NOMO-1 treated with dmso at 0.1 percent for 144 hours (cell line): ENCODE results near the gene ACER3.
"Not testable (repeated sequence)": the region's sequence is repeated elsewhere in the genome, so short reads cannot be mapped to it uniquely, and the experiment has no call there.

Experiments
- DNase-seq: peaks from one replicate; lab custom pipeline; 2025; ENCODE audit not compliant: unreplicated experiment; lab: John Stamatoyannopoulos, UW

Gene ACER3

DNA sequence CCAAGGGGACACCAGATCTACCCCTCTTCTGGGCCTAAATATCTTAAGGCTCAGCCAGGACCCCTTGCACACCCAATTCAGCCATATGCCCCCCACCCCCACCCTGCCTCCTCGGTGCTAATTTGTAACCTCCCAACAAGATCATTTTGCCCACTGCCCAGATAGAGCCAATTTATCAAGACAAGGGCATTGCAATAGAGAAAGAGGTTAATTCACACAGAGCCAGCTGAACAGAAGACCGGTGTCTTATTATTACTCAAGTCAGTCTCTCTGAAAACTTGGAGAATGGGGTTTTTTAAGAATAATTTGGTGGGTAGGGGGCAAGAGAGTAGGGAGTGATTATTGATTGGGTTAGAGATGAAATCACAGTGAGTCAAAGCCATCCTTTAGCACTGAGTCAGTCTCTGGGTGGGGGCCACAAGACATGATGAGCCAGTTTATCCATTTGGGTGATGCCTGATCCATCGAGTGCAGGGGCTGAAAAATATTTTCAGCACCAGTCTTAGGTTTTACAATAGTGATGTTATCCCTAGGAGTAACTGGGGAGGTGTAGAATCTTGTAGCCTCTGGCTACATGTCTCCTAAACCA, 196.2 kb downstream of the ACER3 start:
- DNase-seq: no peak

DNA sequence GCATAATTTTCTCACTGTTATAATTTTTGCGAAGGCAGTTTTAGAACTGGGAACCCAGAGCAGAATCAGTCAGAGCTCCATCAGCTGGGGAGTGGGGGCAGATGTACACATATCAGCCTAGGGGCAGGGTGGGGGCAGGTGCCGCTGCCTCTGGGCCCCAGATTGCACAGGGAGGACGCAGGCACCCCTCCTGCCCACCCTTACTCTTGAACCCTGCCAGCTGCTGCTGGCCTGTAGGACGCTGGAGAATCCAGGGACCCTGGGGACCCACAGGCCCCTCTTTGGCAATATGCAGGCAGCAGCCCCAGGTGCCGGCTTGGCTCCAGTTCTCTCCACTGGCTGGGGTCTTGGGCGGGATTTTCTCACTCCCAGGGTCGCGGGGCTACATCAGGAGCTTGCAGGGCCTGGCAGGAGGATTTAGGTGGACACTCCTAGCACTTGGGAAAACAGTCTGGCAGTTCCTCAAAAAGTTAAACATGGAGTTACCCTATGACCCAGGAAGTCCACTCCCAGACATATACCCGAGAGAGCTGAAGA, 197.3 kb downstream of the ACER3 start:
- no peak for DNase-seq

DNA sequence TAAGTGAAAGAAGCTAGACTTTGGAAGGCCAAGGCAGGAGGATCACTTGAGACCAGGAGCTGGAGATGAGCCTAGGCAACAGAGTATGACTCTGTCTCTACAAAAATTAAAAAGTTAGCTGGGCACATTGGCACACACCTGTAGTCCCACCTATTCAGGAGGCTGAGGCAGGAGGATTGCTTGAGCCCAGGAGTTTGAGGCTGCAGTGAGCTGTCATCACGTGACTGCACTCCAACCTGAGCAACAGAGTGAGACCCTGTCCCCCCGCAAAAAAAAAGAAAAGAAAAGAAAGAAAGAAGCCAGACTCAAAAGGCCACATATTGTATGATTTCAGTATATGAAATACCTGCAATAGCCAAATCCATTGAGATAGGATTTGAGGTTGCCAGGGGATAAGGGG, 198.2 kb downstream of the ACER3 start:
- DNase-seq: no peak

DNA sequence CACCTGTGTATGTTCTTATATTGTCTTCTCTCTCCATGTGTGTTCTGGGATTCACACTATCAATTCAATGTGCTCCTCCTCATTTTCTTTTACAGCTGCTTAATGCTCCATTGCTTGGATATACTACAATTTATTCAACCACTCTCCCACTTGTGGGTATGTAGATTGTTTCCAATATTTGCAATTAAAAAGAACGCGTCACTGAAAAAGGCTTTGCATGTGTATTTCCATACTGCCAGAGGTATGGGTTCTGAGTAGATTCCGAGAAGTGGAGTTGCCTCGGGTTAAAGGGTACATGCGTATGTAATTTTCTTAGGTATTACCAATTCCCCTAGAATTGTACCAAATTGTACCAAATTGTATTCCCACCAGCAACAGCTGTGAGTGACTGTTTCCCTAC, 199.1 kb downstream of the ACER3 start:
- DNase-seq: no peak

DNA sequence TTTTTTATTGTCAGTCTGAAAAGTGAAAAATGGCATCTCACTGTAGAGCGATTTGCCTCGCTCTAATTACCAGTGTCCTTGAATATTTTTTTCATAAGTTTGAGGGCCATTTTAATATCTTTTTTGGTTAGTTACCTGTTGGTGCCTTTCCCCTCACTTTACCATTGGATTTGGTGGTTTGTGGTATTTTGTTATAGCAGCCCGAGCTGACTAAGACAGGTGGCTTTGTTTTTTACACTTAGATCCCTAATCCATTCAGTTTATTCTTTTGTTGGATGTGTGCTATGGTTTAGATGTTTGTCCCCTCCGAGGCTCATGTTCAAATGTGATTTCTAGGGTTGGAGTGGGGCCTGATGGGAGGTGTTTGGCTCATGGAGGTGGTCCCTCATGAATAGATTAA, 199.5 kb downstream of the ACER3 start:
- no peak for DNase-seq

DNA sequence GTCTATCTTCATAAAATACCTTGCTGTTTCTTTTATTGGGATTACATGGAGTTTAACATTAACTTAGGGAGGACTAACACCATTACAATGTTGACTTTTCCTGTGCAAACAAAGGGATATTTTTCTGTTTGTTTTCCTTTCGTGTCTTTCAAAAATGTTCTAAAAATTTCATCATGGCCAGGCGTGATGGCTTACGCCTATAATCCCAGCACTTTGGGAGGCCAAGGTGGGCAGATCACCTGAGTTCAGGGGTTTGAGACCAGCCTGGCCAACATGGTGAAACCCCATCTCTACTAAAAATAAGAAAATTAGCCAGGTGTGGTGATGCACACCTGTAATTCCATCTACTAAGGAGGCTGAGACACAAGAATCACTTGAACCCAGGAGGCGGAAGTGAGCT, 200.5 kb downstream of the ACER3 start:
- not testable (repeated sequence) for DNase-seq

DNA sequence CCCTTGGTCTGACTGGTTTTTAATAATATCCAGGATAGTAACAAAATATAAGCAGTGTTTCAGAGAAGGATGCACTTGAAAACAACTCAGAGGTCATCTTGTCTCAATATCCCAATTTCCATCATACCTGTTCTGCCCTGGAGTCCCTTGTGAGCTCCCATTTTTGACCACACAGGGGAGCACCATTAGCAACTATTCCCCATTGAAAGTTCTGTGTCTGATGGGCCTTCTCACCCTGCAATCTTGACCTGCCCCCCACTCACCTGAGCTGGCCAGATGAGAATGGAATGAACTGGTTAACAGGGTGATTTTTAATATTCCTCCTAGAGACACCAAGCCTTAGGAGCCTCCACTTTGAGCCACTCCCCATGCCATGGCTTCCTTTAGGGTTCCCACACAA, 202.2 kb downstream of the ACER3 start:
- no peak for DNase-seq

DNA sequence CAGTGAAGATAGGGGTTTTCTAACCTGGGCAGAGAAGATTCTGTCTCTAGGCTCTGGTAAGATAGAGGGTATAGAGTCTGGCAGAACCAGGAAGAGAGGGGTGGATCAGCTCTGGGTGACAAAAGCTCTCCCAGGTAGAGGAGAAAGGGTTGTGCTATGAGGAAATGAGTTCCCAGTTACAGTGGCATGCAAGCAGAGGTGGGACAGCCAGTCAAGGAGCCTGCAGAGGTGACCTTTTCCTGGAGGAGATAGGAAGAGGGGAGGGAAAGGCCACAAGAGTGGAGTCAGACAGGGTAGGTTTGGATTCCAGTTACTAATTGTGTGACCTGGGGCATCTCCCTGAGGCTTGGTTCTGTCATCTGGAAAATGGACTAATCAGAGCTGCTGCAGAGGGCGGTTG, 202.7 kb downstream of the ACER3 start:
- DNase-seq: no peak

DNA sequence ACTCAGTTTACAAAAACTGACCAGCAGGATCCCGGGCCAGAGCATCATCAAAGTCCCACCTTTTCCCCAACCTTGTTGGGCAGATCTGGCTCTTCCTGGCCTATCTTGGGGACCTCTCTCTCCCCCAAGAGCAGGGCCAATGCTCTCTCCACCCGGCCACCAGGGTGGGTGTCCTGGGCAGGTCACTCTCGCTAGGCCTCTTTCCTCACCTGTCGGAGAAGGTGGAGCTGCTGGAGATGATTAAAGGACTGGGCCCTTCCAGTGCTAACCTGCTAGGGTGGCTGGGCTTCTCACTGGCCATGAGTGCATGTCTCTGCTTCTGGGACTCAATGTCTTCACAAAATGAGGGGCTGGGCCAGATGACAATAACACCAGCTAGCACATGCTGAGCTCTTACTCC, 203.1 kb downstream of the ACER3 start:
- DNase-seq: no peak

DNA sequence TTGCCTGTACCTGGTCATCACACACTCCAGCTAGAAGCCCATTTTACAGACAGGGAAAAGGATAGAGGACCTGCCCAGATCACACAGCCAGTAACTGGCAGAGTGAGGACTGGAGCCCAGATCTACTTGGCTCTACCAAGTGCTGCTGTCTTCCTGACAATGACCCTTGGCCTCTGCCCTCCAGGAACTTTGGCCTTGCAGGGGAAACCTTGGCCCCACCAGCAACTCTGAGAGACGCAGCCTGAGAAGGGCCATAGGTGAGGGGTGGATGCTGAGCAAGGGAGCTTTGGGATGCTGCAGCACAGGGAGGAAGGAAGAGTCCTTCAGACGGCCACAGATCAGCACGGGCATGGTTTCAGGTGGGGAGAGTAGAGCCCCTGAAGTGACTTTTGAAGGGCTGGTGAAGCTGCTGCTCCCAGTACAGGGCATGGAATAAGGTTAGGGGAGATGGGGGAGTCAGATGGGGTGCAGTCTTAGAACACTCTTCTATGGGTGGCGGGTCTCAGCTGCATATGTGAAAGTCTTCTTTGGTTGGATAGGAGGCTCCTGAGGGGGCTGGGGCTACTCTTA, 204.0 kb downstream of the ACER3 start:
- DNase-seq: no peak

DNA sequence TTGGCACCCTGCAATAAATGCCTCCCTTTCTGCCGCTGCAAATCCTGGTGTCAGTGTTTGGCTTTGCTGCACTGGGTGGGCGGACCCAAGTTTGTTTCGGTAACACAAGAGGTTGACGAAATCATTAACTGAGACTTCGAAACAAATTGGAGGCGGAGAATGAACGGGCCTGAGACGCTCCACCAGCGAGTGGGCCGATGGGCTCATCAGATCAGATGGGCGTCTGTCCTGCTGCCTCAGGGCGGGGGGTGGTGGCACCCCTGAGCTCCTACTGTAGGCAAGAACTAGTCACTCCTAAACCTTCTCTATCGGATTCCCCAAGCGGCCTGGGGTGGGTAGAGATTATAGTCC, 205.1 kb downstream of the ACER3 start:
- no peak for DNase-seq

DNA sequence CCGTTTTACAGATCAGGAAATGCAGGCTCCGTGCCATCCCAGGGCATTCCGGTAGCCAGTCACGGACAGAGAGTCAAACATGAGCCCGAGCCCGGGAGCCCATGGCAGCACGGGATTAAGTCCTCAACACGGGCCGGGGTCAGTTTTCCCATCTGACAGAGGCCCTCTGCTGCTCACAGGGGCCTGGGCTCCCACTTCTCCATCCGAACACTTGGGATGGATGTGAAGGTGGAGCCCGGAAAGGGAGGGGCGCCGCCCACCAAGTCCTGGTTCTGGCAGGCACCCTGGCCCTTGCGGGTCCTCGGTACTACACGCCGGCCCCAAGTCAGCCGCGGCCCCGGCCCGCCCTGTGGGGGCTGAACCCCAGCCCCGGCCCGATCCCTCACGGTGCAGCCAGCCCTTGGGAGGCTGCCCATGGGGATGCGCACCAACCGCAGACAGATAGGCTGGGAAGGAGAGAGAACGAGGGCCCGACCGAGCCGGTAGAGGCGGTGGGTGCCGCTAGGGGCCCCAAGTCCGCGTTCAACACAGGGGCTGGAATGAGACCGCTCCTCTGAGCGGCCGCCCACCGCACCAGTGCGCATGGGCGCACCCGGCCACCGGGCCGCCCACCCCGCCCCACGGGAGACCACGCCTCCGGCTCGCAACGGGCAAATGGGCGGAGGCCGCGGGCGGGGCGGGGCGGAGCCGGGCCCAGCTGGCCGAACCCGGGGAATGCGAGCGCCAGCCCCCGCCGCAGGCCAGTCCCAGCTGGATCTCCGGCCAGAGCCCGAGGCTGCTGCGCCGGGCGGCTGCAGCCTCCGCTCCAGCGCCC, 205.7 kb downstream of the ACER3 start, which contains the start of gene CAPN5:
TSS of gene CAPN5 (plus strand) at position 743 of the 814 bp plus-strand sequence. CDS start 17,916 bp downstream, outside the sequence.
- DNase-seq: peak; percentile 63

DNA sequence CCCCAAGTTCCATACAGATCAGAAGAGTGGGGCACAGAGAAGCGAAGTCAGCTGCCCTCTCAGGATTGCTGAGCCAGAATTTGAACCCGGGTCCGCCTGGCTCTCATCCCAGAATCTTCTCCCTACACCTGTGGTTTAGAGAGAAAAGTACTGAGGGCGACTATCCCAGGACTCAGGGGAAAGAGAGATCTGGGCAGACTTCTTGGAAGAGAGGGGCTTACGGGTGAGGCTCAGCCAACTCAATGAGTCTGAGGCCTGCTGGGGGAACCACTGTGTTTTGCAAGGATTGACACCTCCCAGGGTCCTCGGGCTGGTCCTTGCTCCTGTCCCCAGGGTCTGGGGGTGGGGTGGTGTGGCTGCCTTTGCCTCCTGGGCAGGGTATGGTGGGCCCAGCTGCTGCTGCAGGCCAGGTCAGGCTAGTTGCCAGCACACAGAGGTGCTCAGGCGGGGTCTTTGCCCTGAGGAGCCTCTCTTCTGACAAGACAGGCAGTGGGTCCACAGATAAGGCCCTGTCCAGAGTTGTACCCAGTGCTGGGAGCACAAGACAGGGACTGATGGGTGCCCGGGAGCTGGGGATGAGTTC, 207.2 kb downstream of the ACER3 start:
- DNase-seq: no peak

DNA sequence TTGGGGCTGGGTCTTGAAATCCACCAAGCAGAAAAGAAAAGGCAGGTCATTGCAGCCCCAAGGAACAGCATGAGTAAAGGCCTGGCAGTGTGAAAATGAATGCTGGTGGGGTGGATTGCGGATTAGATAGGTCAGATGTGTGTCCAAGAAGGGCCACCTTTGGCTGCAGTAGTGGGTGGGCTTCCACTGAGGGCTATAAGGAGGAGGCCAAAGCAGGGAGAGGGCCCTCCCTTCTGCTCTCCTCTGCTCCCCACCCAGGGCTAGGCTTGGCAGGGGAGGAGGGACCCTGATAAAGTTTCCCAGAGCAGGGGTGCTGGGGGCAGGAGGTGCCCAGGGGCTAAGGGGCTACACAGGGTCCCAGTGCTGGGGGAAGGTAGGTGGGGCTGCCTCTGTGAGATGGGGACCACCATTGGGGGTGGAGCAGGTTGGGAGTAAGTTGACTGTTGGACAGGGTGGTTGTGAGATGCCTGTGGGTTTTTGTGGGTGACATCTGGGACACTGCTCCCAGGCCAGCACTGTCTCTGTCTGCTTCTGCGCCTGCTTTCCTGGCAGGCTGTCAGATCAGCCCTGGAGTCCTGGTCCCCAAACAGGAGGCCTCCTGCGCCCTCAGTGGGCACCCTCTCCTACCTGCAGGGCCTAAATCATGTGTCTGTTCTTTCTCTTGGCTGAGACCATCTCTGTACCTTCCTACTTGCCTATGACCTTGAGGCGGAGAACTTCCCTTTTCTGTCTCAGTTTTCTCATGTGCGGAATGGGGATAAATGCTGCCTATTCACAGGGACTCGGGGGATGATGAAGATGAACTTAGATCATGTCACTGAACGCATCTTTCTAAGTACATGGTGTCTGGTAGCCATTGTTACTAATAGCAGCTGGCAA, 208.0 kb downstream of the ACER3 start:
- no peak for DNase-seq

DNA sequence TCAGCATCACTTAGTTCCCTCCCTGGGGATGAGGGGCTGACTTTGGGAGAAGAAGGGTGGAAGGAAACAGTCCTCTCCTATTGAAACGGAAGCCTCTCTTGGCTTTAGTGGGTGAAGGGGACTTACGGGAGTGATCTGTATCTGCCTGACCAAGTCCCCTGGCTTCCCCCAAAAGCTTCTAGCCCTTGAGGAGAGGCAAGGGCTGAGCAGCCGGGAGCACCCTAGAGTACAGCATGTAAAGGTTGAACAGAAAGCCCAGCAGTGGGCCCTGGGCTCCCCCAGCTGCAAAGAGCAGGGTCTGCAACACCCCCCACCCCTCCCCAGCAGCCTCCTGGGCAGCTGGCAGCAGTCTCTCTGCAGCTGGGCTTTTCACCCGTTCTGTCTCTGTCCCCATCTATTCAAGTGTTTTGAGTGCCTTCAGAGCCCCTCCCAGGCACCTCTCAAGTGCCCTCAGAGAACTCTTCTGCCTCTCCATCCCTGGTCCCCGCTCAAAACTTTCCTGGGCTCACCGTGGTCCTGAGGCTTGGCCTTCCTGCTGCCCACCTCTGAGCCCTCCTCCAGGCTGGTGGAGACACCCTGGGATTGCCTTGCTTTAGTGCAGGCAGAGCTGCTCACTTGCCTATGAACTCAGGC, 208.7 kb downstream of the ACER3 start:
- no peak for DNase-seq

DNA sequence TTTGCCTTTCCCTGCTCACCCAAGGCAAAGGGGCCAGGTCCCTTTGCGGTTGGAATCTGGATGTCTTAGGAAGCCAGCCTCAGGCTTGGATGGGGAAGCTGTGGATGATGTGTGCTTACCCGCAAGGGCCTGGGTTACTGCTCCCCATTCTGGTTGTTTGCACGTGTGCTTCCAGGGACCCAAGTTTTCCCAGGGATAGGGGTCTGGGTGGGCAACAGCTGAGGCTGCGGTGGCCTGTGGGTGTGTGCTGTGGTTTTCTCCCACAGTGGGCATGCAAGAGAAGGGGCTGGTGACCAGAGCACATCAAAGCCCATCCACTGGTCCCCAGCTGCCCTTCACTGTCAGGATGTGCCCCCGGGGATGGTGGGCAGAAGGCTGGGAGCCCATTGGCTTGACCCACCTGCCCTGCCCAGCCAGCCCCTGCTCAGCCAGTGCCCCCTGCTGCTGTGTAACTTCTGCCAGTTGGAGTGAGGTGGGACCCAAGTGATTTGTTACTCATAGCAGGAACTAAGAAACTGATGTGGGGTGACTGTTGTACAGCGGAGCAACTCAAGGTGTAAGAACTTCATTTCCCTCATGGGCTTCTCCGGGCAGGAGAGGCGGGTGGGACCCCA, 209.4 kb downstream of the ACER3 start:
- DNase-seq: no peak

DNA sequence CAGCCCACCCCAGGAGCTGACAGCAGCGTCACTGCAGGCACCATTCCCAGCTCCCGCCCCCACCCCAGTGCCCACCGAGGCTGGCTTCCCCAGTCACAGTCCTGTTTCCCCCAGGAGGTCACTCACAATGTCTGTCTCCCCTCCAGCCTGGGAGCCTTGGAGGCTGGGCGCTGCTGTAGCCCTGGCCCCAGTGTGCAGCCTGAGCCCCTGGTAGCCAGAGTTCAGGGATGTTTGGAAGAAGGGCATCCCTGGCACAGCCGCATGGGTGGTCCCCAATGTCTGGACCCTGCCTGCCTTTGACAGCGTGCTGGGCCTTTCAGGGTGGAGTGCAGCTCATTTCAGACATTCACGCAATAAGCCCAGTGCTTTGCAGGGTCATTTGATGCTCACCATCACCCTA, 210.4 kb downstream of the ACER3 start:
- no peak for DNase-seq

DNA sequence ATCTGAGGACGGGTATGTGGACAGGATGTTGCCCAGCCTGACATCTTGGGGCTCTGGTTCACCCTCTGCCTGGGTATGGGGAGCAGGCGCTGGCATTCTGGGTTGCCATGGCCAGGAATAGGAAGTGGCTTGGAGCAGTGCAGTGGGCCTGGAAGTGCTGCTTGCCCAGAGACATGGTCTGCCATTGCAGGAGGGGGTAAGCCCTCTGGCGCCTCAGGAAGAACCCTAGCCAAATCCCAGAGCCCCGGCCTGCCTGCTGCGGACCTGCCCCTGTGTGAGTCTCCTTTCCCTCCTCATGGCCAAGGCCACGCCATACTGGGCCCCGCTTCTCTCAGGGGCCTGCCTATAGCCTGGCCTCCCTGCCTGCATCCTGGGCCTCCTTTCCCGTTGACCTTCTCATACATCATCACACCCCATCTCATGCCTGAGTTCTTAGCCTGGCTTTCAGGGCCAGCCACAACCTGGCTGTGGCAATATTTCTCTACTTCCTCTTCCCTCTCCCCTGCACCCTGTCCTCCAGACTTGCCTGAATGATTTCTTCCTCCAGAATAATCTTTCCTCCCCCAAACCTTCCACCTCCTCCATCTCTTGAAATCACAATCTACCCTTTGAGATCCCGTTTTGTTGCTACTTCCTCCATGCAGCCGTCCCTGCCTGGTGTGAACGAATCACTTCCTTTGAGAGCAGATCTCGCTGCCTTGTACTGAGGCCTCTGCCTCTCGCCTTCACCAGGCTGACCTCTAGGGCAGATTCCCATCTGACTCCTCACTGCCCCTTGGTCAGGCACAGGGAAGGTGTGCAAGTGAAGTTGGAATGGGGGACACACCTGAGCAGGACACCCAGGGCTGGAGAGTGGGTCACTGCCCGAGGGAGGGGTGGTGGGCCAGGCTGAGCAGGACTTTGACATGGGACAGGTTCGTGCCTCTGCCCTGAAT, 211.2 kb downstream of the ACER3 start:
- DNase-seq: peak; percentile 62

DNA sequence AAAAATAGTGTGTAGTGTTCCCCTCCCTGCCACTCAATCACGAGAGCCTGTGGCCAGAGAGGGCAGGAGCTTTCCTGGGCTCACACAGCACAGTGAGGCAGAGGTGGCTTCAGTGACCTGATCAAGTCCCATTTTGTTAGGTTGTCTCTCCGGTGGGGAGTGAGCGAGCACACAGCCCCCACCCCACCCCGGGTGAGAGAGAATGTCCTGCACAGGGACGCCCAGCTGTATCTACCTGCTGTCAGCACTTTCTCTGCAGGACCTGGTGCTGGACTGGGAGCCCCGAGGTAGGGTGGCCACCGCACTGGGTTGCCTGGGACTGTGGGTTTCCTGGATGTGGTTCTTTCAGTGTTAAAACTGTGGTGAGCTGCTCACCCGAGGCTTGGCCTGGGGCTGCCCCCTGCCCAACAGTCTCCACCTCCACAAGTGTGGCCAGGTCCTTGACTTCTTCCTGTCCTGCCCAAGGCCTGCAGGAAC, 212.2 kb downstream of the ACER3 start:
- no peak for DNase-seq
